Superior temporal gyrus (tissue), 1 donor: ENCODE results near the gene CHRND.

ENCODE experiments used
- DNase-seq: peaks from one replicate; pipeline ENCODE4 v3.0.0-alpha.2; 2016; ENCODE audit errors: extremely low spot score

The CHRND gene

DNA sequence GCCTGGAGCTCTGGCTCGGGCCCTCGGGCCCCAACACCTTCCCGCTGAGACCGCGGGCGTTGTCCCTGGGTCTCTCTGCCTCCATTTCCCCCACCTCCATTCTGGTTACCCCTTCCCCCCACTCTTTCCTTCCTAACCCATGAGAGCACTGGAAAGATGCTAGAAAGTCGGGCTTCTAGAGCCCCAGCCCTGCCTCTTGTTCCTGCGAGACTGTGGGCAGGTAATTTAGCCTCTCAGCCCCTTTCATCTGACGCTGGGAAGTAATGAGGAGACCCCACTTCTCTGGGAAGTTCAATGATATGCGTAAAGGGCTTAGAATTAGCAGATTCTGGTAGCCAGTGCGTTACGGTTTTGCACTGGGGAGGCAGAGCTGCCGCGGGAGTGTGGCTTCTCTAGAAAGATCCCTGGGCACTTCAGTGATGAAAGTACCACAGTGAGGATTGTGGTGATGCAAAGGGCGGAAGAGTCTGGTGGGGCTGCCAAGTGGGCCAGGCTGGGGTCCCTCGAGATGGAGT lies 22.1 kb upstream of the CHRND start:
- no peak for DNase-seq

GRCh38 chr2:232504438-232504837 lies 21.5 kb upstream of the CHRND start:
- no peak for DNase-seq

- DNase-seq: no peak
Measured at GRCh38 chr2:232505856-232506255, 20.1 kb upstream of the CHRND start.

GRCh38 chr2:232506709-232507108 lies 19.3 kb upstream of the CHRND start:
- DNase-seq: no peak

GRCh38 chr2:232508251-232508650 lies 17.7 kb upstream of the CHRND start:
- no peak for DNase-seq

- DNase-seq: no peak
Measured at GRCh38 chr2:232511336-232511890, 14.5 kb upstream of the CHRND start.

DNA sequence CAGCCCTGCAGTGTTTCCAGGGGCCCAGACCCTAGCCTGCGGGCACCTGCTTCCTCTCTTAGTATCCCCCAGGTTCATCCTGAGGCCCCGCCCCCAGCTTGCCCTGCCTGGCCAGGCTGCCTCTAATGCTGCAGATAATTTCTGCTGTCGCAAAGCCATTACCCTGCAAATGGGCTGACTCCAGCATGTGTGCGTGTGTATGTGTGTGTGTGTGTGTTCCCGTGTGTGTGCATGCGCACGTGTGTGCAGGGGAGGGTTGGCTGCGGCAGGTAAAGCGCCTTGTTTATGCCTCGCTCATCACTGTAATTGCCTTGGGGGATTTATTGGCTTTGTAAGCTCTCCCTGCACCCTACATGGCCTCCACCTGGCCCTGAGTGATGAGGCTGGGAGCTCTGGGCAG lies 13.4 kb upstream of the CHRND start:
- no peak for DNase-seq

DNA sequence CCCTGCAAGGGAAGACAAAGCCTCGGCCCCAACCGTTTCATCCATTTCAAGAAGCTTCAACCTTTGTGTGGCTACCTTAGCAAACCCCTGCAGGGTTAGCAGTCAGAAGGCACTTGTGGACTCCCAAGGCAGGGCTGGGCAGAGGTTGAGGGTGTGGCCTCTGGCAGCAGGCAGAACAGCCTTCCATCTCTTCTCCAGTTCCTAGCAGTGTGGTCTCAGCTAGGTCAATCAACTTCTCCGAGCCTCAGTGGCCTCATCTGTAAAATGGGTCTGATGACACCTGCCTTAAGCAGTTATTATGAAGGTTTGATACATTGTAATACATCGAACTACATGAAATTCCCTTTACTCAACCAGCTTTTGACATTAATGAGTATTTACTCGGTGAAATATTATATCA lies 12.6 kb upstream of the CHRND start:
- no peak for DNase-seq

- no peak for DNase-seq
Measured at GRCh38 chr2:232515639-232516038, 10.3 kb upstream of the CHRND start.

GRCh38 chr2:232516551-232516950 lies 9.4 kb upstream of the CHRND start:
- DNase-seq: no peak

DNA sequence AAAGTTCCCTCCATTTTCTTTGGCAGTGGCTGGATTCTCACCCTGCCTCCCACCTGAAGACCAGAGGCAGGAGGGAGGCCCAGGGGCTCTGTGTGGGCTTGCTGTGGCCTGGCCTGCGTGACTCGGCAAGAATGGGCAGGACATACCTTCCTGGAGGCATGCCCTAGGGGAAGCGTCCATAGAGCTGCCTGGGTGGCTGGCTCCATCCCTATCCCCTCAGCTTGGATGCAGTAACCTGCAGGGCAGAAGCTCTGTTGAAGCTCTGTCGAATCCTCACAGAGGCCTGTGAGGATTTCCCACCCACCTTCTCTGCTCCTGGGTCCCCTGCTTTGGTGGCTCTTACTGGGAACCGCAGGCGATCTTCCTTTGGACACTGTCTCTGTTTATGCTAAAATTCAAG lies 7.1 kb upstream of the CHRND start:
- DNase-seq: no peak

DNA sequence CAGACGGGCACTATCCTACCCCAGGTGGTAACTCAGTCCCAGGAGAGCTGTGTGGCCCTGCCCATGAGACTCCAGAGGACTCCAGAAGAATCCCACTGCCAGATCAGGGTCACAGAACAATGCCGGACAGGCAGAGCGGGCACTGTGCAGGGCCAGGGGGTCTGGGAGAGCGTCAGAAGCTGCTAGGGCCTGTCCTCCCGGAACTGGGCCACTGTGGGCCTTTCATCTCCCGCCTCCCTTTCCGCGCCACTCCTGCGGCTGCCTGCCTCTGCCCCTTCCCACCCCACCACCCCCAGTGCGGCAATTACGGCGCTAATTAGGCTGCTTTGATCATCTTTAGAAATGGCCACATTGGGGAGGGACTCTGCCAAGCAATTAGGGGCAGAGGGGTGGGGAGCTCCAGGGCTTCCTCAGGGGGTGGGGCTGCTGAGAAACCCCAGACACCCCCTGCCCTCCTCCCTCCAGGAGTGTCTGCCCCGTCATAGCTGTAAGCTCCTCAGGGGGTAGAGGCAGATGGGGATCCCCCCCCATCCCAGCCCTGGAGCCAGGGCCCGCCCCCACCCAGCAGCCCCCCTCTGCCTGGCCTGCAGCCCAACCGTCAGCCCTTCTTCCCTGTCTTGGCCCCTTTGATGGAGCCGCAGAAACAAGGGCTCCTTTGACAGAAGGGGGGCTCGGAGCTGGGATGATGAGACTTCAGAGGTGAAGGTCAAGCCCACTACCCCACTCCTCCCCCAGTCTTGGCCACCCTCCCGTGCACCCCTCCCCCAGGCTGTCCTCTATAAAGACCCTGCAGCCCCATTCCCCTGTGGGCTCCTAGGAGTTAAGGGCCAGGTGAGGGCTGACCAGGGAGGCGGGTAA lies 6.2 kb upstream of the CHRND start, which contains the start of gene PRSS56:
Gene PRSS56 (plus strand): TSS at position 808 of the 858 bp plus-strand sequence. CDS start 211 bp downstream, outside the sequence.
- no peak for DNase-seq

- DNase-seq: no peak
Measured at GRCh38 chr2:232520489-232520888, 5.5 kb upstream of the CHRND start.

DNA sequence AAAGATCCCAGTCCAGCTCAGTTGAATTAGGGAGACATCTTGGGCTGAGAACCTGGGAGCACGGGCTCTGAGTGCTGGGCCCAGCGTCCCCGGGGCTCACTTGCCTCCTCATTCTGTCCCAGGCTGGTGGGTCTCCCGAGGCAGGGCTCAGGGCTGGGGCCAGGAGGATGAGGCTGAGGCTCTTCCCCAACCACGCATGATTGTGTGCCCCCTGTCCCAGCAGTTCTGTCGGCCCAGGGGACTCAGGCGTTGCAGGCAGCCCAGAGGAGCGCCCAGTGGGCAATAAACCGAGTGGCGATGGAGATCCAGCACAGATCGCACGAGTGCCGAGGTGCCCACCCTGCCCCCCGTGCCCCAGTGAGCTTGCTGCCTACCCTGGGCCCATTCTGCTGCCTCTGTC lies 4.9 kb upstream of the CHRND start:
- DNase-seq: no peak

- DNase-seq: peak; percentile 43
Measured at GRCh38 chr2:232521959-232522622, 3.9 kb upstream of the CHRND start.

DNA sequence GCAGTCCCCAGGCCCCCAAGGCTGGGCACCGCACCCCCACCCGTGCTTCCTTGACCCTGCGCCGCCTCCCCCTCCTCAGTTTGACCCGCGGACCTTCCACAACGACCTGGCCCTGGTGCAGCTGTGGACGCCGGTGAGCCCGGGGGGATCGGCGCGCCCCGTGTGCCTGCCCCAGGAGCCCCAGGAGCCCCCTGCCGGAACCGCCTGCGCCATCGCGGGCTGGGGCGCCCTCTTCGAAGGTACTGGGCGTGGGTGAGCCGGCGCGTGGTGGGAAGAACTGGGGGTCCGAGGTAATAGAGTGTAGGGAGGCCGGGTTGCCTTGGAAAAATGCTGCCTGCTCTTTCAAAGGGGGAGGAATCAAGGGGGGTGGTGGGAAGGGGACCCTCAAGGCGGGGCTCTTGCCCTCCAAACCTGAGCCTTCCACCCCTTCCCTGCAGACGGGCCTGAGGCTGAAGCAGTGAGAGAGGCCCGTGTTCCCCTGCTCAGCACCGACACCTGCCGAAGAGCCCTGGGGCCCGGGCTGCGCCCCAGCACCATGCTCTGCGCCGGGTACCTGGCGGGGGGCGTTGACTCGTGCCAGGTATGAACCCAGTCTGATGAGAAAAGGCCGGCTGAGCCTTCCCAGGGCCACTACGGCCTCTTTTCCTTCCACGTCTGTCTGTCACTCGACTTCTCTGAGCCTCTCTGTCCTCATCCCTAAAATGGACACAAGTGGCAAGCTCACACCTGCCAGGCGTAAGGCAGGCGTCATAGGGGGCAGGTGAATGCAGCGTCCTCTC lies 3.1 kb upstream of the CHRND start:
- no peak for DNase-seq

GRCh38 chr2:232523402-232523681 lies 2.6 kb upstream of the CHRND start:
- DNase-seq: no peak

DNA sequence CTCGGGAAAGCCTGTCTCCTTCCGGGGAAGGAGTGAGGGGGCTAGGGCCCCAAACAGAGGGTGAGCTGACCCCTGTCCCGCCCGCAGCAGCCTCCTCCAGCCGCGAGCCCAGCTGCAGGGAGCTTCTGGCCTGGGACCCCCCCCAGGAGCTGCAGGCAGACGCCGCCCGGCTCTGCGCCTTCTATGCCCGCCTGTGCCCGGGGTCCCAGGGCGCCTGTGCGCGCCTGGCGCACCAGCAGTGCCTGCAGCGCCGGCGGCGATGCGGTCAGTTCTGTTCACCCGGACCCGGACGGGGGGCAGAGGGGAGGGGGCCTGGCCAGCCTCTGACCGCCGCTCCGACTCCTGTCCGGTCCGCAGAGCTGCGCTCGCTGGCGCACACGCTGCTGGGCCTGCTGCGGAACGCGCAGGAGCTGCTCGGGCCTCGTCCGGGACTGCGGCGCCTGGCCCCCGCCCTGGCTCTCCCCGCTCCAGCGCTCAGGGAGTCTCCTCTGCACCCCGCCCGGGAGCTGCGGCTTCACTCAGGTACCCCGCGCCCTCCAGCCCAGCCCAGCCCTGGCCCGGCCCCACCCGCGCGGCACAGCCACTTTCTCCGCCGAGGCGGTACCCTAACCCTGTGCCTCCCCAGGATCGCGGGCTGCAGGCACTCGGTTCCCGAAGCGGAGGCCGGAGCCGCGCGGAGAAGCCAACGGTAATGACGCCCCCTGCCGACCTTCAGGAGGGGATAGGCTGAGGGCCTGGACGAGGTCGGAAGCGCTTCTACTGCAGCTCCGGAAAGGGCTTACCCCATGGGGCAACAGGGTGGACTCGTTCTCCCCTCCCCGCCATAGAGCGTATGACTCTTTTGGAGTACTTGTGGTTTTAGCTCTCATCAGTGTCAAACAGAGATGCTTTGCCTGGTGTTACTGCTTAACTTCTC lies 2.0 kb upstream of the CHRND start:
- peak; percentile 29 for DNase-seq

DNA sequence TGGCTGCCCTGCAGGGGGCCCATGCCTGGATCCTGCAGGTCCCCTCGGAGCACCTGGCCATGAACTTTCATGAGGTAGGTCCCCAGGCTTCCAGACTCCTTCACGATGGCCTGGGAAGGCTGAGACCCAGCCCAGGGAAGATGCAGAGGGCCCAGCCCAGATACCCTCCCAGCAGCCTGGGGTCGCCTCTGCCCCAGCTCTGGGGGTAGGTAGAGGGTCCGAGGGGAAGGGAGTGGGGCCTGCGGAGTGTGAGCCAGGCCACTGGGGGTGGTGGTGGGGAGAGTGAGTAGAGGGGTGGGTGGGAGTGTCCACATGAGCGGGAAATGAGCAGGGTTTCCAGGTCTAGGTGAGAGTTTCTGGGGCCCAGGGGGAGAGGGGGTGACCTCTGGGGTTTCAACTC lies 1.2 kb upstream of the CHRND start:
- DNase-seq: no peak

DNA sequence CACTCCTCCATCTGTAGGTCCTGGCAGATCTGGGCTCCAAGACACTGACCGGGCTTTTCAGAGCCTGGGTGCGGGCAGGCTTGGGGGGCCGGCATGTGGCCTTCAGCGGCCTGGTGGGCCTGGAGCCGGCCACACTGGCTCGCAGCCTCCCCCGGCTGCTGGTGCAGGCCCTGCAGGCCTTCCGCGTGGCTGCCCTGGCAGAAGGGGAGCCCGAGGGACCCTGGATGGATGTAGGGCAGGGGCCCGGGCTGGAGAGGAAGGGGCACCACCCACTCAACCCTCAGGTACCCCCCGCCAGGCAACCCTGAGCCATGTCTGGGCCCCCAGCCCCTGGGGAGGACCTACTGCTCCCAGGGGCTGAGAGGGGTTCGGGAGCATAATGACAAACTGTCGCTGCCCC lies 761 bp upstream of the CHRND start:
- DNase-seq: no peak

DNA sequence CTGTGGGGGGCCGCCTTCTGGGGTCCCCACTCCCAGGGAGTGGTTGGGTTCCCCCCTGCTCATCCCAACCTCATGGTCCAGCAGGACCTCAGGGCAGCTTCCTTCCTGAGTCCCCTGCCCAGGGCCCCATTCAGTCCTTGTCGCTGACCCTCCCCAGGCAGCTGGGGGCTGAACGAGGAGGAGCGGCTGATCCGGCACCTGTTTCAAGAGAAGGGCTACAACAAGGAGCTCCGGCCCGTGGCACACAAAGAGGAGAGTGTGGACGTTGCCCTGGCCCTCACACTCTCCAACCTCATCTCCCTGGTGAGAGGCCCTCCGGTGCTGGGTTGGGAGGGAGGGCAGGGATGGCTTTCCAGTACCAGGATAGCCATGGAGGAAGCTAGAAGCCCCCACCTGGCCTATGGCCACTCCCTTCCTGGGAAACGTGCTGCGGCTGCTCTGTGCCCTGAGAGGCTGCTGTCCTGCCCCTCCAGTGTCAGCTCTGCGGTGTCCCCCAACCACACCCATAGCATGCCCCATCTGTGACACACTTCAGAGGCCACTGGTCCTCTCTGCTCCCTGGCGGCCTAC lies 497 bp downstream of the CHRND start:
- no peak for DNase-seq
